ENCODE measurements around the gene HLA-DPB1.
"Not testable (repeated sequence)": the region's sequence is repeated elsewhere in the genome, so short reads cannot be mapped to it uniquely, and the experiment has no call there.

HLA-DPB1 gene

GRCh38 chr6:33082702-33083101 lies 6.9 kb downstream of the HLA-DPB1 start:
- H3K9me3 ChIP-seq (ENCODE audit: control insufficient read depth, insufficient read depth, low read length), result no peaks in the 10 kb centered on the region
- H3K4me1 ChIP-seq (ENCODE audit: control insufficient read depth, insufficient read depth, low read length), result peaks cover 6% of the 10 kb centered on the region; the same call in 1 of the 2 replicates
- H3K4me3 ChIP-seq (ENCODE audit: low read depth, low read length), result no peak overlapping the region
- H3K36me3 ChIP-seq (ENCODE audit: control insufficient read depth, insufficient read depth, low read length), result peaks cover 21% of the 10 kb centered on the region
- no peak overlapping the region for H3K27ac ChIP-seq (ENCODE audit: low read depth, low read length)
- no peak overlapping the region for H3K9ac ChIP-seq (ENCODE audit: low read depth, low read length)
- H3K27me3 ChIP-seq (ENCODE audit: control insufficient read depth, insufficient read depth, low read length), result peaks cover 5% of the 10 kb centered on the region; the same call in 1 of the 2 replicates

- peaks cover 3% of the 10 kb centered on the region; the same call in 1 of the 2 replicates for H3K4me1 ChIP-seq (ENCODE audit: control insufficient read depth, insufficient read depth, low read length)
- H3K9me3 ChIP-seq (ENCODE audit: control insufficient read depth, insufficient read depth, low read length), result no peaks in the 10 kb centered on the region
- no peak overlapping the region for H3K4me3 ChIP-seq (ENCODE audit: low read depth, low read length)
- no peak overlapping the region for H3K9ac ChIP-seq (ENCODE audit: low read depth, low read length)
- H3K36me3 ChIP-seq (ENCODE audit: control insufficient read depth, insufficient read depth, low read length), result peaks cover 25% of the 10 kb centered on the region
- no peak overlapping the region for H3K27ac ChIP-seq (ENCODE audit: low read depth, low read length)
- peaks cover 5% of the 10 kb centered on the region; the same call in 1 of the 2 replicates for H3K27me3 ChIP-seq (ENCODE audit: control insufficient read depth, insufficient read depth, low read length)
Observed at GRCh38 chr6:33085627-33086026, 9.8 kb downstream of the HLA-DPB1 start.

- Histone ChIP-seq H3K4me3 (ENCODE audit: low read depth, low read length) (no peak overlapping the region), H3K27me3 (ENCODE audit: control insufficient read depth, insufficient read depth, low read length) (no peaks in the 10 kb centered on the region), H3K27ac (ENCODE audit: low read depth, low read length) (no peak overlapping the region), H3K9me3 (ENCODE audit: control insufficient read depth, insufficient read depth, low read length) (no peaks in the 10 kb centered on the region), H3K4me1 (ENCODE audit: control insufficient read depth, insufficient read depth, low read length) (no peaks in the 10 kb centered on the region), H3K9ac (ENCODE audit: low read depth, low read length) (no peak overlapping the region), H3K36me3 (ENCODE audit: control insufficient read depth, insufficient read depth, low read length) (peaks cover 25% of the 10 kb centered on the region)
Observed at GRCh38 chr6:33088258-33088930, 12.6 kb downstream of the HLA-DPB1 start.

GRCh38 chr6:33088931-33089620 lies 13.3 kb downstream of the HLA-DPB1 start:
- Histone ChIP-seq H3K27ac (ENCODE audit: low read depth, low read length) (no peak overlapping the region), H3K4me3 (ENCODE audit: low read depth, low read length) (no peak overlapping the region), H3K9ac (ENCODE audit: low read depth, low read length) (no peak overlapping the region), H3K36me3 (ENCODE audit: control insufficient read depth, insufficient read depth, low read length) (peaks cover 25% of the 10 kb centered on the region), H3K4me1 (ENCODE audit: control insufficient read depth, insufficient read depth, low read length) (no peaks in the 10 kb centered on the region), H3K9me3 (ENCODE audit: control insufficient read depth, insufficient read depth, low read length) (no peaks in the 10 kb centered on the region), H3K27me3 (ENCODE audit: control insufficient read depth, insufficient read depth, low read length) (no peaks in the 10 kb centered on the region)

GRCh38 chr6:33091957-33092356 lies 16.2 kb downstream of the HLA-DPB1 start:
- H3K27me3 ChIP-seq (ENCODE audit: control insufficient read depth, insufficient read depth, low read length), result no peaks in the 10 kb centered on the region
- H3K36me3 ChIP-seq (ENCODE audit: control insufficient read depth, insufficient read depth, low read length), result peaks cover 4% of the 10 kb centered on the region
- H3K9me3 ChIP-seq (ENCODE audit: control insufficient read depth, insufficient read depth, low read length), result no peaks in the 10 kb centered on the region
- H3K4me1 ChIP-seq (ENCODE audit: control insufficient read depth, insufficient read depth, low read length), result no peaks in the 10 kb centered on the region
- no peak overlapping the region for H3K27ac ChIP-seq (ENCODE audit: low read depth, low read length)
- no peak overlapping the region for H3K4me3 ChIP-seq (ENCODE audit: low read depth, low read length)
- H3K9ac ChIP-seq (ENCODE audit: low read depth, low read length), result no peak overlapping the region

- Histone ChIP-seq H3K4me1 (ENCODE audit: control insufficient read depth, insufficient read depth, low read length) (no peaks in the 10 kb centered on the region), H3K9ac (ENCODE audit: low read depth, low read length) (no peak overlapping the region), H3K27me3 (ENCODE audit: control insufficient read depth, insufficient read depth, low read length) (no peaks in the 10 kb centered on the region), H3K27ac (ENCODE audit: low read depth, low read length) (no peak overlapping the region), H3K4me3 (ENCODE audit: low read depth, low read length) (no peak overlapping the region), H3K36me3 (ENCODE audit: control insufficient read depth, insufficient read depth, low read length) (peaks cover 4% of the 10 kb centered on the region), H3K9me3 (ENCODE audit: control insufficient read depth, insufficient read depth, low read length) (no peaks in the 10 kb centered on the region)
Observed at GRCh38 chr6:33092385-33092784, 16.6 kb downstream of the HLA-DPB1 start.

GRCh38 chr6:33093855-33094254 lies 18.1 kb downstream of the HLA-DPB1 start:
- no peaks in the 10 kb centered on the region for H3K36me3 ChIP-seq (ENCODE audit: control insufficient read depth, insufficient read depth, low read length)
- H3K27ac ChIP-seq (ENCODE audit: low read depth, low read length), result no peak overlapping the region
- H3K4me1 ChIP-seq (ENCODE audit: control insufficient read depth, insufficient read depth, low read length), result no peaks in the 10 kb centered on the region
- H3K9ac ChIP-seq (ENCODE audit: low read depth, low read length), result no peak overlapping the region
- H3K9me3 ChIP-seq (ENCODE audit: control insufficient read depth, insufficient read depth, low read length), result no peaks in the 10 kb centered on the region
- no peaks in the 10 kb centered on the region for H3K27me3 ChIP-seq (ENCODE audit: control insufficient read depth, insufficient read depth, low read length)
- H3K4me3 ChIP-seq (ENCODE audit: low read depth, low read length), result no peak overlapping the region

- peaks cover 5% of the 10 kb centered on the region; the same call in 1 of the 2 replicates for H3K9me3 ChIP-seq (ENCODE audit: control insufficient read depth, insufficient read depth, low read length)
- H3K4me1 ChIP-seq (ENCODE audit: control insufficient read depth, insufficient read depth, low read length), result no peaks in the 10 kb centered on the region
- no peaks in the 10 kb centered on the region for H3K36me3 ChIP-seq (ENCODE audit: control insufficient read depth, insufficient read depth, low read length)
Observed at GRCh38 chr6:33095681-33096080, 19.9 kb downstream of the HLA-DPB1 start.

GRCh38 chr6:33101121-33101737 lies 25.4 kb downstream of the HLA-DPB1 start:
- peaks cover 13% of the 10 kb centered on the region for H3K9me3 ChIP-seq (ENCODE audit: control insufficient read depth, insufficient read depth, low read length)
- not testable (repeated sequence) for H3K27ac ChIP-seq (ENCODE audit: low read depth, low read length); H3K36me3 ChIP-seq (ENCODE audit: control insufficient read depth, insufficient read depth, low read length); H3K4me3 ChIP-seq (ENCODE audit: low read depth, low read length); H3K4me1 ChIP-seq (ENCODE audit: control insufficient read depth, insufficient read depth, low read length); H3K27me3 ChIP-seq (ENCODE audit: control insufficient read depth, insufficient read depth, low read length); H3K9ac ChIP-seq (ENCODE audit: low read depth, low read length)

More at GRCh38 chr6:33095681-33096080, 19.9 kb downstream of the HLA-DPB1 start:
- Histone ChIP-seq H3K9ac (ENCODE audit: low read depth, low read length) (no peak overlapping the region), H3K4me3 (ENCODE audit: low read depth, low read length) (no peak overlapping the region), H3K27ac (ENCODE audit: low read depth, low read length) (no peak overlapping the region), H3K27me3 (ENCODE audit: control insufficient read depth, insufficient read depth, low read length) (no peaks in the 10 kb centered on the region)

- H3K4me3 ChIP-seq (ENCODE audit: low read depth, low read length), result no peak overlapping the region
- H3K27ac ChIP-seq (ENCODE audit: low read depth, low read length), result no peak overlapping the region
- peaks cover 13% of the 10 kb centered on the region for H3K9me3 ChIP-seq (ENCODE audit: control insufficient read depth, insufficient read depth, low read length)
- peaks cover 5% of the 10 kb centered on the region; the same call in 1 of the 2 replicates for H3K27me3 ChIP-seq (ENCODE audit: control insufficient read depth, insufficient read depth, low read length)
- no peaks in the 10 kb centered on the region for H3K4me1 ChIP-seq (ENCODE audit: control insufficient read depth, insufficient read depth, low read length)
- H3K9ac ChIP-seq (ENCODE audit: low read depth, low read length), result no peak overlapping the region
- no peaks in the 10 kb centered on the region for H3K36me3 ChIP-seq (ENCODE audit: control insufficient read depth, insufficient read depth, low read length)
Observed at GRCh38 chr6:33103776-33104175, 28.0 kb downstream of the HLA-DPB1 start.

- H3K27ac ChIP-seq (ENCODE audit: low read depth, low read length), result no peak overlapping the region
- peaks cover 13% of the 10 kb centered on the region for H3K9me3 ChIP-seq (ENCODE audit: control insufficient read depth, insufficient read depth, low read length)
- H3K27me3 ChIP-seq (ENCODE audit: control insufficient read depth, insufficient read depth, low read length), result peaks cover 10% of the 10 kb centered on the region; the same call in 1 of the 2 replicates
- no peaks in the 10 kb centered on the region for H3K4me1 ChIP-seq (ENCODE audit: control insufficient read depth, insufficient read depth, low read length)
- no peak overlapping the region for H3K4me3 ChIP-seq (ENCODE audit: low read depth, low read length)
- no peak overlapping the region for H3K9ac ChIP-seq (ENCODE audit: low read depth, low read length)
- no peaks in the 10 kb centered on the region for H3K36me3 ChIP-seq (ENCODE audit: control insufficient read depth, insufficient read depth, low read length)
Observed at GRCh38 chr6:33104887-33105286, 29.1 kb downstream of the HLA-DPB1 start.
